NB4 (cell line): ENCODE data around the gene SMYD3.

Experiments
- CTCF ChIP-seq: IDR thresholded peaks from one replicate; pipeline ENCODE4 v1.5.1; 2012; ENCODE audit warnings: low read depth, low read length
- MAX ChIP-seq: IDR thresholded peaks from 2 replicates; pipeline ENCODE4 v1.6.1; 2011; ENCODE audit warnings: low read depth, low read length
- POLR2A ChIP-seq: IDR thresholded peaks from 2 replicates; pipeline ENCODE4 v1.6.1; 2011; ENCODE audit warnings: mild to moderate bottlenecking; ENCODE audit not compliant: insufficient read length; ENCODE audit errors: extremely low read depth

GRCh38 chr1:246278371-246278770 lies 228.7 kb downstream of the SMYD3 start:
- TF ChIP-seq CTCF (no peak), POLR2A (no peak), MAX (no peak)
